HepG2 (cell line): ENCODE results near the gene ABCB9. TPM values are rescaled to one million over a fixed set of nuclear protein-coding genes. Genes with fewer than 3 reads are reported as not detected.

Experiments used
- ATAC-seq: fragments of 200-7000 bp; cut with Tn5 transposase; 3 replicates; pipeline ENCODE4 v1.9.1; 2020; ENCODE audit warnings: mild to moderate bottlenecking, moderate library complexity
- BruUV-seq: library from RNA; stranded (reverse); fragments of 400-500 nt; replicated peaks from 2 replicates; lab custom pipeline; 2021; lab: Mats Ljungman, UMichigan
- CTCF ChIA-PET: fragments of 300-600 bp; formaldehyde crosslinking; extraction: SDS; loops from one replicate; lab custom pipeline; 2021; ENCODE audit warnings: low total read pairs, inconsistent platforms, low intra/inter-chr PET ratio; lab: Yijun Ruan, JAX
- POLR2A ChIA-PET: fragments of 350-600 bp; sonication (Branson Sonifier 250); formaldehyde crosslinking; loops from one replicate; lab custom pipeline; 2020; ENCODE audit warnings: antibody characterized with exemption, inconsistent platforms; lab: Yijun Ruan, JAX
- DNase-seq: peaks from one replicate; pipeline ENCODE4 v3.0.0-alpha.2; 2015; ENCODE audit warnings: low spot score
- FAIRE-seq: peaks from 3 replicates; lab custom pipeline; 2011; peaks lifted over from hg19 to GRCh38; lab: Jason Lieb, UNC
- H2AFZ ChIP-seq: one replicate; pipeline ENCODE4 v1.6.1; 2011; ENCODE audit warnings: low read length, inconsistent platforms
- H3K27ac ChIP-seq: fragments of 300-600 bp; 3 replicates; pipeline ENCODE4 v1.8.0; 2011; ENCODE audit warnings: mixed run types, mild to moderate bottlenecking, mixed read lengths, low read length, inconsistent platforms; ENCODE audit not compliant: insufficient read depth; ENCODE audit errors: extremely low read length
- H3K27me3 ChIP-seq, 2 experiments: fragments of 200-600 bp in 1 of 2; 2 replicates in 1 of 2; 3 replicates in 1 of 2; pipeline versions ENCODE4 v1.6.0 to v1.8.0; 2011; ENCODE audit warnings: low read length in 2 of 2, mild to moderate bottlenecking in 2 of 2, moderate library complexity in 2 of 2, inconsistent platforms in 1 of 2; ENCODE audit not compliant: insufficient read depth in 2 of 2, control insufficient read depth in 1 of 2
- H3K36me3 ChIP-seq, 2 experiments: fragments of 200-600 bp in 1 of 2; replicated peaks in 1 of 2; 2 replicates in 1 of 2; 3 replicates in 1 of 2; pipeline versions ENCODE4 v1.5.1 to v1.8.0; 2011; ENCODE audit warnings: low read length in 2 of 2, inconsistent platforms in 1 of 2; ENCODE audit not compliant: insufficient read depth in 2 of 2, control insufficient read depth in 1 of 2
- H3K4me1 ChIP-seq: 2 replicates; pipeline ENCODE4 v1.5.1; 2012; ENCODE audit warnings: low read length, inconsistent platforms; ENCODE audit not compliant: insufficient read depth
- H3K4me2 ChIP-seq: 2 replicates; pipeline ENCODE4 v1.6.0; 2011; ENCODE audit warnings: low read depth, low read length, inconsistent platforms
- H3K4me3 ChIP-seq, 3 experiments: fragments of 200-600 bp in 1 of 3; sonication (generic), shearing (Covaris generic) in 1 of 3; replicated peaks in 1 of 3; 2 replicates each; pipeline ENCODE4 v1.5.1; 2011 to 2016; ENCODE audit warnings: low read length in 3 of 3, inconsistent platforms in 2 of 3, low read depth in 2 of 3, mild to moderate bottlenecking in 2 of 3, control low read depth in 1 of 3, mixed read lengths in 1 of 3; ENCODE audit not compliant: insufficient read depth in 1 of 3
- H3K79me2 ChIP-seq: one replicate; pipeline ENCODE4 v1.6.1; 2011; ENCODE audit warnings: low read length, inconsistent platforms; ENCODE audit not compliant: insufficient read depth
- H3K9ac ChIP-seq: 2 replicates; pipeline ENCODE4 v1.6.0; 2011; ENCODE audit warnings: mild to moderate bottlenecking, low read depth, low read length, inconsistent platforms; ENCODE audit not compliant: insufficient read depth
- H3K9me3 ChIP-seq: 2 replicates; pipeline ENCODE4 v1.5.1; 2012; ENCODE audit warnings: mild to moderate bottlenecking, low read length
- H4K20me1 ChIP-seq: 2 replicates; pipeline ENCODE4 v1.6.0; 2011; ENCODE audit warnings: inconsistent platforms, mild to moderate bottlenecking, low read length, moderate library complexity; ENCODE audit not compliant: insufficient read depth
- MBNL3 ChIP-seq: fragments of 250-450 bp; sonication (Bioruptor Pico); conservative IDR thresholded peaks from 2 replicates; pipeline ENCODE4 v1.8.0; 2022; ENCODE audit warnings: mild to moderate bottlenecking, inconsistent platforms
- WGBS: methylation state at CpG from one replicate; pipeline ENCODE4 v1.1.6; 2017; ENCODE audit warnings: low lambda C conversion rate; 5-methylcytosine and 5-hydroxymethylcytosine counted together
- in situ Hi-C: cut with HindIII; loops from 2 replicates; pipeline ENCODE4 v1.10.0; 2017; ENCODE audit warnings: low pct_unique_long_range_greater_than_20kb; ENCODE audit not compliant: extremely low pct_ligation_motif_present
- intact Hi-C: fragments of 100-400 bp; cut with micrococcal nuclease; formaldehyde crosslinking; loops from one replicate; pipeline ENCODE4 v1.10.0; 2022; ENCODE audit not compliant: unreplicated experiment
- polyA plus RNA-seq, 8 experiments: library from polyadenylated mRNA; depleted of rRNA in 3 of 8; stranded (reverse) in 7 of 8; unstranded in 1 of 8; fragments of >200 nt; fragmentation: Illumina TruSeq in 4 of 8; extraction: Trizol in 4 of 8; gene quantifications; 2 replicates each; pipeline versions ENCODE4 v1.2.1 to v1.2.3, GENCODE V29; 2011 to 2016; ENCODE audit warnings: low read depth in 4 of 8, missing spikeins in 1 of 8, mixed read lengths in 1 of 8; ENCODE audit not compliant: insufficient read depth in 1 of 8
- total RNA-seq, 5 experiments: library from RNA; depleted of rRNA; stranded (reverse); fragments of >200 nt; fragmentation: Illumina TruSeq; extraction: Trizol; gene quantifications; 2 replicates each; pipeline ENCODE4 v1.2.3, GENCODE V29; 2016; ENCODE audit warnings: low read depth in 1 of 5
- TF ChIP-seq, protein P1 (sequence below): IDR thresholded peaks from 2 replicates; pipeline ENCODE4 v1.4.0; 2020; ENCODE audit warnings: mild to moderate bottlenecking, missing genetic modification reagents
- TF ChIP-seq, protein P2 (sequence below): sonication (generic); formaldehyde crosslinking; IDR thresholded peaks from 2 replicates; pipeline ENCODE4 v1.5.0; 2020; ENCODE audit warnings: missing genetic modification reagents, mild to moderate bottlenecking, borderline replicate concordance

Gene ABCB9
- total and polyA plus RNA-seq, 2 of the 13 experiments (the other 11 are each of a cell fraction or from before 2014, with no cell fraction given), result 5.1 to 6.0 TPM

DNA sequence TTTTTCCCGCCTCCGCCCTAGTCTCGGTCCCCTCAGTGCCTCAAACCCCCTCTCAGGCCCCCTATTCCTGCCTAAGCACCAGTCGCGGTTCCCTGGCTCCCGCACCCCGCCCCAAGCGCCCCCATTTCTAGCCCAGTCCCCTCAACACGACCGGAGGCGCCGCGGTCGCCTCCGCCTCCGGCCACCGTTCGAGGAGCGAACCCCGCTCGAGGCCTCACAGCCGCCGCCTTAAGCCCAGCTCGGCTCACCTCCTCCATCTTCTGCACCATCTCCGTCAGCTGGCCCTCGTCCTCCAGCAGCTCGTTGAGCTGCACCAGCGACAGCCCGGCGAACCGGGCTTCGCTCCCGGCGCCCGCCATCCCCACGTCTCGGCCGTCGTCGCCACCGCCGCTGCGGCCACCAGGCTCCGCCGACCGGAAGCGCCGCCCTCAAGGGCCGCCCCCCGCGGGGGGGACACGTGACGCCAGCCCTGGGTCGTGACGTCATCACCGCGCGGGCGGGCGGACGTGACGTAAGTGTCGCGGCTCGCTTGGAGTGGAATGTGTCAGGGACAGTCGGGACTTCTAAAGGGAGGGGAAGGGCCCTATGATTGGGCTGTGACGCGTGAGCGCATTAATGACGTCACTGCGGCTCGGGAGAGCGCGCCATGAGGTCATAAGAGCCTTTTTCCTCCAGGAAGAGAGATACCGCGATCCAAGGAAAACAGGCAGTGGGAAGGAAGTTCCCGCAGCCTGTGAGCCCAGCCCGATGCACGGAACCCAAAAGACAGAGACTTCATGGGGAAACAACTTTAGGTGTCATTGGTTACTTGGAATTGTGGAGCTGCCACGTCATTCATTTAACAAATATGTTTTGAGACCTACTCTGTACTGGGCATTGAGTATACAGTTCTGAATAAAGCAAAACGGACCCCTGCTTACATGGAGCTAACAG, 70.3 kb downstream of the ABCB9 start, which contains the start of gene VPS37B (continued):
- TF ChIP-seq, protein P1, sequence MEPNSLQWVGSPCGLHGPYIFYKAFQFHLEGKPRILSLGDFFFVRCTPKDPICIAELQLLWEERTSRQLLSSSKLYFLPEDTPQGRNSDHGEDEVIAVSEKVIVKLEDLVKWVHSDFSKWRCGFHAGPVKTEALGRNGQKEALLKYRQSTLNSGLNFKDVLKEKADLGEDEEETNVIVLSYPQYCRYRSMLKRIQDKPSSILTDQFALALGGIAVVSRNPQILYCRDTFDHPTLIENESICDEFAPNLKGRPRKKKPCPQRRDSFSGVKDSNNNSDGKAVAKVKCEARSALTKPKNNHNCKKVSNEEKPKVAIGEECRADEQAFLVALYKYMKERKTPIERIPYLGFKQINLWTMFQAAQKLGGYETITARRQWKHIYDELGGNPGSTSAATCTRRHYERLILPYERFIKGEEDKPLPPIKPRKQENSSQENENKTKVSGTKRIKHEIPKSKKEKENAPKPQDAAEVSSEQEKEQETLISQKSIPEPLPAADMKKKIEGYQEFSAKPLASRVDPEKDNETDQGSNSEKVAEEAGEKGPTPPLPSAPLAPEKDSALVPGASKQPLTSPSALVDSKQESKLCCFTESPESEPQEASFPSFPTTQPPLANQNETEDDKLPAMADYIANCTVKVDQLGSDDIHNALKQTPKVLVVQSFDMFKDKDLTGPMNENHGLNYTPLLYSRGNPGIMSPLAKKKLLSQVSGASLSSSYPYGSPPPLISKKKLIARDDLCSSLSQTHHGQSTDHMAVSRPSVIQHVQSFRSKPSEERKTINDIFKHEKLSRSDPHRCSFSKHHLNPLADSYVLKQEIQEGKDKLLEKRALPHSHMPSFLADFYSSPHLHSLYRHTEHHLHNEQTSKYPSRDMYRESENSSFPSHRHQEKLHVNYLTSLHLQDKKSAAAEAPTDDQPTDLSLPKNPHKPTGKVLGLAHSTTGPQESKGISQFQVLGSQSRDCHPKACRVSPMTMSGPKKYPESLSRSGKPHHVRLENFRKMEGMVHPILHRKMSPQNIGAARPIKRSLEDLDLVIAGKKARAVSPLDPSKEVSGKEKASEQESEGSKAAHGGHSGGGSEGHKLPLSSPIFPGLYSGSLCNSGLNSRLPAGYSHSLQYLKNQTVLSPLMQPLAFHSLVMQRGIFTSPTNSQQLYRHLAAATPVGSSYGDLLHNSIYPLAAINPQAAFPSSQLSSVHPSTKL, result 0 out of 2 replicates have a peak, but pooled peaks have one; percentile 33

DNA sequence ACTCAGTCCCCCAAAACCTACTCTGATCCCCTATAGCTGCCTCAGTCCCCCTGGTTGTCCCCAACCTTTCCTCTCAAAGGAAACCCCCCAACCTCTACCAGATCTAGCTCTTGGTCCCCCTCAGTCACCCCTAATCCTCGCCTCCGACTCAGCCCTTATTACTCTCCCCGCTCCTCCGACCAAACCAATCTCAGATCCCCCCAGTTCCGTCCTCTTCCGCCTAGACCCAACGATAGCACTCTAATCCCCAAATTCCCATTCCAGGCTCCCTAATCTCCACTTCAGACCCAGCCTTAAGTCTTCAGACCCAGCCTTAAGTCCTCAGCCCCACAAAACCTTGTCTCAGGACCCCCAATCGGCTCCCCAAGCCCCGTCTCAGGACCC, 71.0 kb downstream of the ABCB9 start:
- CTCF ChIA-PET, result no interaction called here
- DNase-seq, result no peak
- no peaks in the 10 kb centered on the region for H3K9me3 ChIP-seq
- BruUV-seq, result no TSS peak
- 56% methylated on average over 9 of the region's 9 CpGs for WGBS
- peaks cover 76% of the 10 kb centered on the region for H3K4me1 ChIP-seq
- ATAC-seq, result no peak
- H3K9ac ChIP-seq, result peak overlapping the region; percentile 89
- TF ChIP-seq, protein P2, sequence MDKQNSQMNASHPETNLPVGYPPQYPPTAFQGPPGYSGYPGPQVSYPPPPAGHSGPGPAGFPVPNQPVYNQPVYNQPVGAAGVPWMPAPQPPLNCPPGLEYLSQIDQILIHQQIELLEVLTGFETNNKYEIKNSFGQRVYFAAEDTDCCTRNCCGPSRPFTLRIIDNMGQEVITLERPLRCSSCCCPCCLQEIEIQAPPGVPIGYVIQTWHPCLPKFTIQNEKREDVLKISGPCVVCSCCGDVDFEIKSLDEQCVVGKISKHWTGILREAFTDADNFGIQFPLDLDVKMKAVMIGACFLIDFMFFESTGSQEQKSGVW (CRISPR knock-in tag), result 0 out of 2 replicates have a peak, but pooled peaks have one; percentile 49
- no peak for TF ChIP-seq MBNL3 (CRISPR knock-in tag)
- TF ChIP-seq, all 625 proteins: peak for 1
- Histone ChIP-seq H3K27me3 (no peaks in the 10 kb centered on the region; a peak in 1 of 5 replicates), H3K36me3 (no peaks in the 10 kb centered on the region; a peak in 1 of 5 replicates), H3K27ac (peak overlapping the region; percentile 69), H3K79me2 (peaks cover 52% of the 10 kb centered on the region), H4K20me1 (peaks cover 3% of the 10 kb centered on the region; the same call in 1 of the 2 replicates), H3K4me3 (peak overlapping the region; percentile 58 to 79 (median 76)), H3K4me2 (peak overlapping the region; percentile 62), H2AFZ (no peak overlapping the region)
- intact Hi-C loops (no loop called here), in situ Hi-C loops (no loop called here)
- no peak for FAIRE-seq
- POLR2A ChIA-PET, result interaction anchor here (1.1 kb wide), 1 partner anchor 16 kb away, joined by 3 read pairs; no protein-coding TSS in a partner anchor
